Coronary artery (tissue), 2 donors: Measurements from ENCODE around the gene PRDM1.

ENCODE experiments used
- DNase-seq: peaks from one replicate; pipeline ENCODE4 v3.0.0-alpha.2; 2017; ENCODE audit warnings: low spot score
- H3K27ac ChIP-seq, 2 donors: fragments of 200-600 bp; sonication (generic); one replicate each; pipeline ENCODE4 v1.5.1; 2016 to 2019
- H3K4me3 ChIP-seq: fragments of 200-600 bp; sonication (generic); 2 replicates; pipeline ENCODE4 v1.5.1; 2016; ENCODE audit warnings: mild to moderate bottlenecking, moderate library complexity
- TF ChIP-seq, protein P1 (sequence below): fragments of 200-600 bp; sonication (generic); IDR thresholded peaks from one replicate; pipeline ENCODE4 v1.5.1; 2019; ENCODE audit warnings: antibody characterized with exemption

The PRDM1 gene

DNA sequence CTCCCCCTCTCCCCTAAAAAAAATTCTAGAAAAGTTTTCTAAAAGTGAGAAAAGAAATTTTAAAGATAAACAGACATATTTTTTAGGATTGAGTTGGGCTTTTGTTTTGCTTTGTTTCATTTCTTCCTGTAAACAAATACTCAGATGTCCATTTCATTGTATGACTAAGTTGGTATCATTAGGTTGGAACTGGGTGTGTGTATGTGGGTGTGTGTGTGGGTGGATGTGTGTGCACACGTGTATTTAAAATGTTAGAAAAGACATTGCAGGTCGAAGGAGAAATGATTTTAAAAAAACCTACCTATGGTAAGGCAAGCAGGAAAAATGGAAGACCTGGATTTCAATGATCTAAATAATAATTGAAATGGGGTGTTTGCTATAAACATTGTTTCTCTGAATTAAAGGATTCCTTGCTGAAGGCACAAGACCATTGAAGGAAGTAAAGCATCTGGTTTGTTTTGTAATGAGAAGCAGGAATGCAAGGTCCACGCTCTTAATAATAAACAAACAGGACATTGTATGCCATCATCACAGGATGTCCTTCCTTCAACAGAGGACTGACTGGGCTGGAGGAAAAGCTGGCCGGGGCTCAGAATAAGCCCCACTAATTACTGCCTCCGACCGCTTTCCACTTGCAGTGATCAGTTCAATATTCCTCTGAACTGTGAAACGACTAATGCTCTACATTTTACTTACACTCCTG, 996 bp upstream of the PRDM1 start:
- TF ChIP-seq, protein P1, sequence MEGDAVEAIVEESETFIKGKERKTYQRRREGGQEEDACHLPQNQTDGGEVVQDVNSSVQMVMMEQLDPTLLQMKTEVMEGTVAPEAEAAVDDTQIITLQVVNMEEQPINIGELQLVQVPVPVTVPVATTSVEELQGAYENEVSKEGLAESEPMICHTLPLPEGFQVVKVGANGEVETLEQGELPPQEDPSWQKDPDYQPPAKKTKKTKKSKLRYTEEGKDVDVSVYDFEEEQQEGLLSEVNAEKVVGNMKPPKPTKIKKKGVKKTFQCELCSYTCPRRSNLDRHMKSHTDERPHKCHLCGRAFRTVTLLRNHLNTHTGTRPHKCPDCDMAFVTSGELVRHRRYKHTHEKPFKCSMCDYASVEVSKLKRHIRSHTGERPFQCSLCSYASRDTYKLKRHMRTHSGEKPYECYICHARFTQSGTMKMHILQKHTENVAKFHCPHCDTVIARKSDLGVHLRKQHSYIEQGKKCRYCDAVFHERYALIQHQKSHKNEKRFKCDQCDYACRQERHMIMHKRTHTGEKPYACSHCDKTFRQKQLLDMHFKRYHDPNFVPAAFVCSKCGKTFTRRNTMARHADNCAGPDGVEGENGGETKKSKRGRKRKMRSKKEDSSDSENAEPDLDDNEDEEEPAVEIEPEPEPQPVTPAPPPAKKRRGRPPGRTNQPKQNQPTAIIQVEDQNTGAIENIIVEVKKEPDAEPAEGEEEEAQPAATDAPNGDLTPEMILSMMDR, result no peak
- Histone ChIP-seq H3K27ac (peak overlapping the region in 1 of 2 donors; percentile 71), H3K4me3 (peak overlapping the region; percentile 71)
- no peak for DNase-seq

DNA sequence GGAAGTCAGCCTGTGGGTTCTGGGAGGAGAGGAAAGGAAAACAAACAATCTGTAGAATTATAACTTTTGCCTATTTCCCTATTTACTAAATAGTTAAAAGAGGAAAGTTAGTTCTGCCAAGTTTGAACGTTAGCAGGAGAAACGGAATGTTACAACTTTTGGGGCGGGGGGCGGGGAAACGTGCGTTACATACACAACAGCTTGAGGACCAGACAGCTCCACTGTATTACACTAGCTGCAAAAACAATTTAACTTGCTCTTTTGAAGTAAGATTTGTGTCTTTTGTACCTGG, 498 bp upstream of the PRDM1 start:
- TF ChIP-seq, protein P1, result no peak
- no peak for DNase-seq
- Histone ChIP-seq H3K27ac (peak overlapping the region in 1 of 2 donors; percentile 71), H3K4me3 (peak overlapping the region; percentile 71)

- TF ChIP-seq, protein P1, result no peak
- H3K27ac ChIP-seq, result no peak overlapping the region
- no peak for DNase-seq
- peak overlapping the region; percentile 71 for H3K4me3 ChIP-seq
These were observed 659 bp downstream of the PRDM1 start for GRCh38 chr6:106086814-106087175.

DNA sequence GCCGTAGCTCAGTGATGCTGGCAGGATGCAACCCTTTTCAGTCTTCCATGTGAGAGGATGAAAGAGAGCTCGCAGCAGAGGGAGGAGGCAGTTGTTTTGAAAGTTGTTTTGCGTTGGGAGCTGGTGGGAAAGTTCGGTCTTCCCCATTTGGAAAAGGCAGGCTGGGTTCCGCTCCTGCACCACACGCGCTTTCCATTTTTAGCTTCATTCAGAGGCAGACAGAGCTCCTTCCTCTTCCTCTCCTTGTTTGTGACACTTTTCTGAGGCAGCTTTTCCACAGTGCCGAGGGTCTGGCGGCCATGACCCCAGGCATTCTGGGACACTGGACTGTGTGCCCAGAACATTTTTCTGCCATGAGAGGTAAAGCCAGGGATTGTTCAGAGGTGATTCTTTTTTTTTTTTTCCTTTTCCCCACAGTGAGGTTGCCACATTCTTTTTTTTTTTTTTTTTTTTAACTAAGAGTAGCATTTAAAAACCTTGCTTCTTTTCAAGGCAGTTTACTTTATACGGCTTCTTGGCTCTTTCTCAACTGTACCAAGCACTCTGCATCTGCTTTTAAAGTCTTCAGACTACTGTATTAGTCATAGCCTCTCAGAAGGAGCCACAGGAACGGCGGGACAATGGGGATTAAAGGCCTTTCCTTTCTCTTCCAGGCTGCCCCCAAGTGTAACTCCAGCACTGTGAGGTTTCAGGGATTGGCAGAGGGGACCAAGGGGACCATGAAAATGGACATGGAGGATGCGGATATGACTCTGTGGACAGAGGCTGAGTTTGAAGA, 1.6 kb downstream of the PRDM1 start:
- TF ChIP-seq, protein P1, result no peak

DNA sequence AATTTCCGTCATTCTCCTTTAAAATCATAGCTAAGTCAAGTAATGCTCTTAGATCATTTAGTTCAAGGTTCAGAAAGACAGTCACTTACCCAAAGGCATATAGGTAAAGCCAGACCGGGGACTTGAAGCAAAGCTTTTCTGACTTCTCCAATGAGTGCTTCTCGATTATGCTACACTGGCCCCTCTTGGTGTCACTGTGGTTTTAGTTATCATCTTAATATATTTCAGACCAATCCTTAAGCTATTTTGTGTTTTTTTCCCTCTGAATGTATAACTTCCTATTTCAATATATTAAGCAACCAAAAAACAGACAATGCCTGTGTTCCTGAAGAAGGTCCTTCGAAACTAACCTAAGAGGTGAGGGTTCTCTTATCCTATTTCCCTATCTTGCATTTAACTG, 3.9 kb downstream of the PRDM1 start:
- DNase-seq, result no peak
- Histone ChIP-seq H3K4me3 (no peak overlapping the region), H3K27ac (no peak overlapping the region)
- TF ChIP-seq, protein P1, result no peak

More for the DNA sequence above, 1.6 kb downstream of the PRDM1 start:
- peak overlapping the region in 1 of 2 donors; percentile 26 for H3K27ac ChIP-seq
- H3K4me3 ChIP-seq, result peak overlapping the region; percentile 71
- DNase-seq, result no peak

DNA sequence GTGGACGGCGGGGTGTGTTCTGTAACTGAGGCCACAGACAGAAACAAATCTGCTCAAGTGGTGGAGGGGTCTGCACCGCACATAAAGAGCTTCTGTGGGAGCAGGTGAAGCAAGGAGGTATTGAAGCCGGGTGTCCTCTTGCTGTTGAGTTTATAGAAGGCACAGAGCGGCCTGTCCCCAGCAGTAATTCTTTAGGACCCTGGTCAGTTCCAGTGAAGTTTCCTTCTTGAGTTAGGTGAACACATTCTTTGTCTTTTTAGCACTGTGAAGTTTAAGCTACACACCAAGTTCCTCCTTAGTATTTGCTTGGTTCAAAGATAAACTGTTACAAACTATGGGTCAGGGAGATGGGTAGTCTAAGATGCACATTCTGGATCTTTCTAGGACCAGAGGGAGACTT, 6.1 kb downstream of the PRDM1 start:
- Histone ChIP-seq H3K27ac (no peak overlapping the region), H3K4me3 (no peak overlapping the region)
- DNase-seq, result no peak
- TF ChIP-seq, protein P1, result no peak
